Thoracic aorta (tissue), 2 donors: ENCODE measurements around the gene SETD6. TPM values are rescaled to one million over a fixed set of nuclear protein-coding genes. Genes with fewer than 3 reads are reported as not detected.

Source experiments
- ATAC-seq: fragments of 150-250 bp; one replicate; pipeline ENCODE4 v1.8.0; 2017; ENCODE audit warnings: low read depth; ENCODE audit not compliant: insufficient number of reproducible peaks, low FRiP score
- DNase-seq: peaks from one replicate; pipeline ENCODE4 v3.0.0-alpha.2; 2020; ENCODE audit warnings: low spot score
- H3K27ac ChIP-seq, 2 donors: fragments of 200-600 bp; sonication (generic); 1 replicate in 1 of 2; 2 replicates in 1 of 2; pipeline ENCODE4 v1.5.1; 2016; ENCODE audit warnings: mild to moderate bottlenecking in 2 of 2, moderate library complexity in 2 of 2
- H3K27me3 ChIP-seq: fragments of 200-600 bp; sonication (generic); replicated peaks from 2 replicates; pipeline ENCODE4 v1.6.0; 2016; ENCODE audit warnings: mild to moderate bottlenecking; ENCODE audit not compliant: insufficient read depth
- H3K36me3 ChIP-seq: fragments of 200-600 bp; sonication (generic); one replicate; pipeline ENCODE4 v1.5.1; 2016
- H3K4me1 ChIP-seq, 2 donors: fragments of 200-600 bp; sonication (generic); 1 replicate in 1 of 2; 2 replicates in 1 of 2; pipeline versions ENCODE4 v1.5.1 to v1.6.0; 2016; ENCODE audit warnings: low read depth in 2 of 2, mild to moderate bottlenecking in 1 of 2; ENCODE audit not compliant: control insufficient read depth in 1 of 2
- H3K4me3 ChIP-seq: fragments of 200-600 bp; sonication (generic); 2 replicates; pipeline ENCODE4 v1.5.1; 2016; ENCODE audit warnings: mild to moderate bottlenecking
- H3K9me3 ChIP-seq: fragments of 200-600 bp; sonication (generic); 2 replicates; pipeline ENCODE4 v1.5.1; 2016
- CTCF ChIP-seq: fragments of 200-600 bp; sonication (generic); IDR thresholded peaks from one replicate; pipeline ENCODE4 v1.5.1; 2019; ENCODE audit warnings: antibody characterized with exemption
- total RNA-seq, 2 donors: library from RNA; depleted of rRNA; stranded (reverse); fragments of >200 nt; gene quantifications; one replicate each; pipeline versions ENCODE4 v1.1.0 to v1.2.3, GENCODE V29; 2016

The SETD6 gene
- total RNA-seq, 2 donors from 2014 or later = 19.2 to 47.3 TPM

- no peaks in the 10 kb centered on the region for H3K27me3 ChIP-seq
- H3K36me3 ChIP-seq = no peaks in the 10 kb centered on the region
- DNase-seq (no peak), ATAC-seq (no peak)
- no peaks in the 10 kb centered on the region for H3K9me3 ChIP-seq
- no peak overlapping the region for H3K27ac ChIP-seq
- H3K4me3 ChIP-seq = no peak overlapping the region
- no peak for TF ChIP-seq CTCF
- no peaks in the 10 kb centered on the region for H3K4me1 ChIP-seq
Observed at GRCh38 chr16:58476791-58477190, 38.5 kb upstream of the SETD6 start.

- H3K27ac ChIP-seq = no peak overlapping the region
- H3K36me3 ChIP-seq = no peaks in the 10 kb centered on the region
- ATAC-seq (no peak), DNase-seq (no peak)
- no peak overlapping the region for H3K4me3 ChIP-seq
- H3K4me1 ChIP-seq = no peaks in the 10 kb centered on the region
- no peaks in the 10 kb centered on the region for H3K9me3 ChIP-seq
- no peaks in the 10 kb centered on the region for H3K27me3 ChIP-seq
- no peak for TF ChIP-seq CTCF
Observed at GRCh38 chr16:58478427-58478826, 36.9 kb upstream of the SETD6 start.

GRCh38 chr16:58481226-58481869, 34.0 kb upstream of the SETD6 start:
- DNase-seq = no peak
- Histone ChIP-seq H3K36me3 (no peaks in the 10 kb centered on the region), H3K9me3 (no peaks in the 10 kb centered on the region), H3K4me1 (no peaks in the 10 kb centered on the region), H3K4me3 (no peak overlapping the region), H3K27me3 (no peaks in the 10 kb centered on the region), H3K27ac (no peak overlapping the region)
- TF ChIP-seq CTCF = no peak
- ATAC-seq = no peak

DNA sequence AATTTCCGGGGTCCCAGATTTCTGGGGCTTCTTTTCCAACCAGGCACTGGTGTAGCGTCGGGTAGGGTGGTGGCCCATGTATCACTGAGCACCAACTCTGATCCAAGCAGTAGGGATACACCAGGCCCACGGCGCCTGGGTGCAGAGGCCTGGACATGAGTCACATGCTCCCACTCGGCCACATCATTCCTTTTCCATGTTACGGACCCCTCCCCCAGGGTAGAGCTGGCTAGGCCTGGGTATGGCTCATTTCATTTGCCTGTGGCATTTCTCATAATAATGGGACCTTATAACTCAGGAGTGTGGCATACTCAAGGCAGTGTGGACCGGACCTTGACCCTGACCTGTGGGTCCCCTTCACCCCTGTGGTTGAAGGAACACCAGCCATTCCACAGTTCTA, 33.4 kb upstream of the SETD6 start:
- no peak overlapping the region for H3K27ac ChIP-seq
- no peaks in the 10 kb centered on the region for H3K4me1 ChIP-seq
- ATAC-seq = no peak

More for the DNA sequence above, 33.4 kb upstream of the SETD6 start:
- no peak overlapping the region for H3K4me3 ChIP-seq
- H3K27me3 ChIP-seq = no peaks in the 10 kb centered on the region
- no peaks in the 10 kb centered on the region for H3K9me3 ChIP-seq
- DNase-seq = no peak
- no peak for TF ChIP-seq CTCF
- H3K36me3 ChIP-seq = no peaks in the 10 kb centered on the region
